ENCODE data around the gene KRTAP21-3. TPM values are rescaled to one million over a fixed set of nuclear protein-coding genes. Genes with fewer than 3 reads are reported as not detected.

The KRTAP21-3 gene
- total and polyA plus RNA-seq, 2 donors (not counting 3 experiments of a cell fraction or from before 2014, with no cell fraction given) = not detected

DNA sequence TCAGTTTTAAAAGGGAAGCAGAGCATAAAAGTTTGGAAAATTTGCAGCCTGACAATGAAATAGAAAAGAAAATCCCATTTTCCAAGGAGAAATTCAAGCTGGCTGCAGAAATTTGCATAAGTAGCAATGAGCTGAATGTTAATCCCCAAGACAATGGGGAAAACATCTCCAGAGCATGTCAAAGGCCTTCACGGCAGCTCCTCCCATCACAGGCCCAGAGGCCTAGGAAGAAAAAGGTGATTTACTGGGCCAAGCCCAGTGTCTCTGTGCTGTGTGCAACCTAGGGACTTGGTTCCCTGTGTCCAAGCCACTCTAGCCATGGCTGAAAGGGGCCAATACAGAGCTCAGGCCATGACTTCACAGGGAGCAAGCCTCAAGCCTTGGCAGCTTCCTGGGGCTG is 49.8 kb downstream of the KRTAP21-3 start:
- Histone ChIP-seq H3K9me3 (replicated peaks; ENCODE audit: control insufficient read depth, insufficient read depth, low read length) (peaks cover 6% of the 10 kb centered on the region), H3K4me1 (ENCODE audit: control insufficient read depth, extremely low read depth, insufficient read depth, low read length) (no peaks in the 10 kb centered on the region), H3K27ac (ENCODE audit: insufficient read depth, low read depth, low read length) (no peak overlapping the region), H4K20me1 (replicated peaks; ENCODE audit: control insufficient read depth, extremely low read depth, insufficient read depth, low read length) (no peaks in the 10 kb centered on the region), H3K4me3 (replicated peaks in 1 of 3; ENCODE audit: insufficient read depth in 1 of 3, low read depth in 1 of 3, low read length in 3 of 3) (no peak overlapping the region), H3K79me2 (ENCODE audit: control insufficient read depth, insufficient read depth, low read length) (no peaks in the 10 kb centered on the region), H3K9me1 (replicated peaks; ENCODE audit: control insufficient read depth, extremely low read depth, insufficient read depth, low read length) (no peaks in the 10 kb centered on the region), H3K9ac (replicated peaks; ENCODE audit: extremely low read depth, insufficient read depth, low read length) (no peak overlapping the region), H3K36me3 (ENCODE audit: control insufficient read depth in 2 of 2, extremely low read depth in 1 of 2, insufficient read depth in 2 of 2, low read length in 2 of 2) (no peaks in the 10 kb centered on the region), H2AFZ (ENCODE audit: low read depth, low read length) (no peak overlapping the region), H3K4me2 (ENCODE audit: insufficient read depth, low read length) (no peak overlapping the region), H3K27me3 (ENCODE audit: control insufficient read depth in 2 of 2, insufficient read depth in 2 of 2, low read length in 2 of 2) (no peaks in the 10 kb centered on the region)
- ChIA-PET POLR2A (no interaction called here), CTCF (no interaction called here)
- DNase-seq (ENCODE audit: low read depth, low spot score) (no peak), FAIRE-seq (no peak)
- TF ChIP-seq MYC (IDR thresholded peaks at IDR 0.05; ENCODE audit: low read depth, low read length) (no peak), POLR2AphosphoS5 (IDR thresholded peaks at IDR 0.05; ENCODE audit: insufficient read depth, low read depth, low read length) (no peak), GATA2 (IDR thresholded peaks at IDR 0.05; ENCODE audit: insufficient read depth, insufficient read length, low read depth, low read length) (no peak), JUN (IDR thresholded peaks at IDR 0.05; ENCODE audit: borderline replicate concordance, insufficient read depth, insufficient read length, low read depth) (no peak), POLR2A (IDR thresholded peaks at IDR 0.05; ENCODE audit: low read depth, low read length) (no peak), EZH2 (IDR thresholded peaks at IDR 0.05; ENCODE audit: borderline replicate concordance, low read depth, low read length, severe bottlenecking) (no peak), FOS (IDR thresholded peaks at IDR 0.05; ENCODE audit: borderline replicate concordance, insufficient read depth, low read length) (no peak)
- TF ChIP-seq, protein P1, sequence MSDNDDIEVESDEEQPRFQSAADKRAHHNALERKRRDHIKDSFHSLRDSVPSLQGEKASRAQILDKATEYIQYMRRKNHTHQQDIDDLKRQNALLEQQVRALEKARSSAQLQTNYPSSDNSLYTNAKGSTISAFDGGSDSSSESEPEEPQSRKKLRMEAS (IDR thresholded peaks at IDR 0.05; ENCODE audit: insufficient read depth, insufficient read length) = no peak
- TF ChIP-seq, protein P2, sequence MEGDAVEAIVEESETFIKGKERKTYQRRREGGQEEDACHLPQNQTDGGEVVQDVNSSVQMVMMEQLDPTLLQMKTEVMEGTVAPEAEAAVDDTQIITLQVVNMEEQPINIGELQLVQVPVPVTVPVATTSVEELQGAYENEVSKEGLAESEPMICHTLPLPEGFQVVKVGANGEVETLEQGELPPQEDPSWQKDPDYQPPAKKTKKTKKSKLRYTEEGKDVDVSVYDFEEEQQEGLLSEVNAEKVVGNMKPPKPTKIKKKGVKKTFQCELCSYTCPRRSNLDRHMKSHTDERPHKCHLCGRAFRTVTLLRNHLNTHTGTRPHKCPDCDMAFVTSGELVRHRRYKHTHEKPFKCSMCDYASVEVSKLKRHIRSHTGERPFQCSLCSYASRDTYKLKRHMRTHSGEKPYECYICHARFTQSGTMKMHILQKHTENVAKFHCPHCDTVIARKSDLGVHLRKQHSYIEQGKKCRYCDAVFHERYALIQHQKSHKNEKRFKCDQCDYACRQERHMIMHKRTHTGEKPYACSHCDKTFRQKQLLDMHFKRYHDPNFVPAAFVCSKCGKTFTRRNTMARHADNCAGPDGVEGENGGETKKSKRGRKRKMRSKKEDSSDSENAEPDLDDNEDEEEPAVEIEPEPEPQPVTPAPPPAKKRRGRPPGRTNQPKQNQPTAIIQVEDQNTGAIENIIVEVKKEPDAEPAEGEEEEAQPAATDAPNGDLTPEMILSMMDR (IDR thresholded peaks at IDR 0.05; ENCODE audit: extremely low read depth in 1 of 2, insufficient read depth in 1 of 2, low read depth in 1 of 2, low read length in 2 of 2) = no peak
- intact Hi-C loops (cut with micrococcal nuclease) = no loop called here
- dilution Hi-C loops (cut with MboI; ENCODE audit: extremely low pct_ligation_motif_present, low sequenced_read_pairs) = no loop called here
- BruUV-seq (replicated peaks) = no TSS peak

Small RNA genes lying within 50 kb of the gene (small RNA-seq; reads per million reads assigned to genes)
- gene AP000244.1 (ENCODE audit: insufficient read depth, insufficient read length, low read depth, low replicate concordance) = not detected
- not detected for gene KRTAP21-3 (ENCODE audit: insufficient read depth, insufficient read length, low read depth, low replicate concordance)

Other genes with a start within 250 kb of the KRTAP21-3 start
- not detected in 2 replicates for gene KRTAP19-1, start 238.4 kb downstream of the KRTAP21-3 start, total RNA-seq
- gene KRTAP19-1, start 238.4 kb downstream of the KRTAP21-3 start, polyA plus RNA-seq = not detected in 2 replicates
- gene KRTAP19-2, start 231.3 kb downstream of the KRTAP21-3 start, total RNA-seq = not detected in 2 replicates
- gene KRTAP19-2, start 231.3 kb downstream of the KRTAP21-3 start, polyA plus RNA-seq = not detected in 2 replicates
- not detected in 2 replicates for gene KRTAP19-3, start 226.8 kb downstream of the KRTAP21-3 start, total RNA-seq
- not detected in 2 replicates for gene KRTAP19-3, start 226.8 kb downstream of the KRTAP21-3 start, polyA plus RNA-seq
- gene KRTAP19-4, start 221.6 kb downstream of the KRTAP21-3 start, total RNA-seq = not detected in 2 replicates
- not detected in 2 replicates for gene KRTAP19-4, start 221.6 kb downstream of the KRTAP21-3 start, polyA plus RNA-seq
- not detected in 2 replicates for gene KRTAP19-5, start 216.6 kb downstream of the KRTAP21-3 start, total RNA-seq
- gene KRTAP19-5, start 216.6 kb downstream of the KRTAP21-3 start, polyA plus RNA-seq = not detected in 2 replicates
- not detected in 2 replicates for gene KRTAP19-6, start 176.9 kb downstream of the KRTAP21-3 start, total RNA-seq
- gene KRTAP19-6, start 176.9 kb downstream of the KRTAP21-3 start, polyA plus RNA-seq = not detected in 2 replicates
- gene KRTAP19-7, start 157.5 kb downstream of the KRTAP21-3 start, total RNA-seq = not detected in 2 replicates
- not detected in 2 replicates for gene KRTAP19-7, start 157.5 kb downstream of the KRTAP21-3 start, polyA plus RNA-seq
- not detected in 2 replicates for gene KRTAP22-2, start 128.4 kb downstream of the KRTAP21-3 start, total RNA-seq
- not detected in 2 replicates for gene KRTAP22-2, start 128.4 kb downstream of the KRTAP21-3 start, polyA plus RNA-seq
- gene KRTAP6-3, start 126.3 kb downstream of the KRTAP21-3 start, total RNA-seq = not detected in 2 replicates
- gene KRTAP6-3, start 126.3 kb downstream of the KRTAP21-3 start, polyA plus RNA-seq = not detected in 2 replicates
- gene KRTAP6-2, start 119.9 kb downstream of the KRTAP21-3 start, total RNA-seq = not detected in 2 replicates
- not detected in 2 replicates for gene KRTAP6-2, start 119.9 kb downstream of the KRTAP21-3 start, polyA plus RNA-seq
- not detected in 2 replicates for gene KRTAP22-1, start 117.7 kb downstream of the KRTAP21-3 start, total RNA-seq
- gene KRTAP22-1, start 117.7 kb downstream of the KRTAP21-3 start, polyA plus RNA-seq = not detected in 2 replicates
- not detected in 2 replicates for gene KRTAP6-1, start 104.8 kb downstream of the KRTAP21-3 start, total RNA-seq
- gene KRTAP6-1, start 104.8 kb downstream of the KRTAP21-3 start, polyA plus RNA-seq = not detected in 2 replicates
- not detected in 2 replicates for gene KRTAP20-1, start 102.4 kb downstream of the KRTAP21-3 start, total RNA-seq
- gene KRTAP20-1, start 102.4 kb downstream of the KRTAP21-3 start, polyA plus RNA-seq = not detected in 2 replicates
- not detected in 2 replicates for gene KRTAP20-4, start 98.2 kb downstream of the KRTAP21-3 start, total RNA-seq
- gene KRTAP20-4, start 98.2 kb downstream of the KRTAP21-3 start, polyA plus RNA-seq = not detected in 2 replicates
- gene KRTAP20-2, start 83.6 kb downstream of the KRTAP21-3 start, total RNA-seq = not detected in 2 replicates
- not detected in 2 replicates for gene KRTAP20-2, start 83.6 kb downstream of the KRTAP21-3 start, polyA plus RNA-seq
- not detected in 2 replicates for gene KRTAP20-3, start 75.9 kb downstream of the KRTAP21-3 start, total RNA-seq
- not detected in 2 replicates for gene KRTAP20-3, start 75.9 kb downstream of the KRTAP21-3 start, polyA plus RNA-seq
- gene KRTAP21-2, start 28.5 kb upstream of the KRTAP21-3 start, total RNA-seq = not detected in 2 replicates
- not detected in 2 replicates for gene KRTAP21-2, start 28.5 kb upstream of the KRTAP21-3 start, polyA plus RNA-seq
- gene KRTAP21-1, start 36.7 kb upstream of the KRTAP21-3 start, total RNA-seq = not detected in 2 replicates
- gene KRTAP21-1, start 36.7 kb upstream of the KRTAP21-3 start, polyA plus RNA-seq = not detected in 2 replicates
- not detected in 2 replicates for gene KRTAP8-1, start 94.5 kb upstream of the KRTAP21-3 start, total RNA-seq
- not detected in 2 replicates for gene KRTAP8-1, start 94.5 kb upstream of the KRTAP21-3 start, polyA plus RNA-seq
- not detected in 2 replicates for gene KRTAP7-1, start 111.0 kb upstream of the KRTAP21-3 start, total RNA-seq
- gene KRTAP7-1, start 111.0 kb upstream of the KRTAP21-3 start, polyA plus RNA-seq = not detected in 2 replicates
- gene KRTAP11-1, start 162.8 kb upstream of the KRTAP21-3 start, total RNA-seq = not detected in 2 replicates
- not detected in 2 replicates for gene KRTAP11-1, start 162.8 kb upstream of the KRTAP21-3 start, polyA plus RNA-seq